Esophagus squamous epithelium (tissue), 5 donors: ENCODE results near the gene SLC25A29. TPM values are rescaled to one million over a fixed set of nuclear protein-coding genes. Genes with fewer than 3 reads are reported as not detected.

Source experiments
- DNase-seq: peaks from one replicate; lab custom pipeline; 2025; lab: John Stamatoyannopoulos, UW
- H3K27ac ChIP-seq, 4 donors: fragments of 200-600 bp; sonication (generic); one replicate each; pipeline ENCODE4 v1.5.1; 2016 to 2019; ENCODE audit warnings: mild to moderate bottlenecking in 1 of 4
- H3K27me3 ChIP-seq, 4 donors: fragments of 200-600 bp; sonication (generic); 1 replicate in 3 of 4; 2 replicates in 1 of 4; pipeline versions ENCODE4 v1.5.1 to v1.6.0; 2017 to 2021; ENCODE audit warnings: antibody characterized with exemption in 1 of 4
- H3K36me3 ChIP-seq, 3 donors: fragments of 200-600 bp; sonication (generic); one replicate each; pipeline ENCODE4 v1.5.1; 2016 to 2019
- H3K4me1 ChIP-seq, 3 donors: fragments of 200-600 bp; sonication (generic); one replicate each; pipeline ENCODE4 v1.5.1; 2017 to 2019
- H3K4me3 ChIP-seq, 4 donors: fragments of 200-600 bp; sonication (generic); 1 replicate in 3 of 4; 2 replicates in 1 of 4; pipeline ENCODE4 v1.5.1; 2016 to 2019; ENCODE audit warnings: mild to moderate bottlenecking in 2 of 4, moderate library complexity in 1 of 4
- H3K9me3 ChIP-seq, 3 donors: fragments of 200-600 bp; sonication (generic); one replicate each; pipeline ENCODE4 v1.5.1; 2016 to 2019
- CTCF ChIP-seq, 6 experiments: fragments of 450-650 bp in 4 of 6; fragments of 200-600 bp in 2 of 6; sonication (generic) in 2 of 6; IDR thresholded peaks; one replicate each; pipeline ENCODE4 v1.5.1; 2016 to 2019; ENCODE audit warnings: antibody characterized with exemption in 6 of 6, mild to moderate bottlenecking in 4 of 6, moderate library complexity in 4 of 6
- POLR2A ChIP-seq, 4 donors: fragments of 450-650 bp; IDR thresholded peaks; one replicate each; pipeline ENCODE4 v1.6.1; 2017; ENCODE audit warnings: antibody characterized with exemption in 4 of 4, mild to moderate bottlenecking in 4 of 4, moderate library complexity in 3 of 4
- WGBS, 2 donors: methylation state at CpG; one replicate each; pipeline ENCODE4 v1.1.5; 2018; 5-methylcytosine and 5-hydroxymethylcytosine counted together
- intact Hi-C: fragments of 100-400 bp; cut with DNase I; formaldehyde crosslinking; loops from one replicate; pipeline ENCODE4 v1.15.0; 2022
- total RNA-seq, 4 donors: library from RNA; depleted of rRNA; stranded (reverse); fragments of >200 nt; gene quantifications; one replicate each; pipeline ENCODE4 v1.1.0, GENCODE V29; 2016
- donor health status: DM: yes; HTN: yes; CAD: no.

SLC25A29 gene
- total RNA-seq, 4 donors from 2014 or later = 23.3 to 64.3 (median 55.6) TPM

- H3K27me3 ChIP-seq = no peaks in the 10 kb centered on the region
- WGBS, 2 donors = 37 to 41% methylated on average over 4 to 6 of the region's 9 CpGs
- peak overlapping the region; percentile 57 to 95 (median 62) for H3K27ac ChIP-seq
- H3K36me3 ChIP-seq = peaks cover 0 to 8% (median 0%) of the 10 kb centered on the region in 3 donors
- intact Hi-C loops = loop anchor here (2.0 kb wide), 1 partner anchor 22 kb away; no protein-coding TSS in a partner anchor
- no peak for DNase-seq
- H3K4me1 ChIP-seq = peaks cover 22 to 85% (median 48%) of the 10 kb centered on the region in 3 donors
- no peak for TF ChIP-seq CTCF (IDR thresholded peaks at IDR 0.05)
- no peaks in the 10 kb centered on the region for H3K9me3 ChIP-seq
- H3K4me3 ChIP-seq = no peak overlapping the region
These were observed 23.4 kb downstream of the SLC25A29 start for GRCh38 chr14:100282766-100283419.

GRCh38 chr14:100282083-100282350, 24.2 kb downstream of the SLC25A29 start:
- DNase-seq = no peak
- TF ChIP-seq POLR2A (IDR thresholded peaks at IDR 0.05) (no peak), CTCF (IDR thresholded peaks at IDR 0.05) (no peak)
- Histone ChIP-seq H3K4me1 (peaks cover 22 to 85% (median 48%) of the 10 kb centered on the region in 3 donors), H3K27ac (peak overlapping the region in 2 of 4 donors; percentile 64 to 95), H3K9me3 (no peaks in the 10 kb centered on the region), H3K36me3 (peaks cover 0 to 16% (median 0%) of the 10 kb centered on the region in 3 donors), H3K27me3 (no peaks in the 10 kb centered on the region), H3K4me3 (no peak overlapping the region)
- intact Hi-C loops = loop anchor here (2.0 kb wide), 1 partner anchor 23 kb away; no protein-coding TSS in a partner anchor
- 75 to 95% methylated on average over 6 of the region's 7 CpGs for WGBS, 2 donors

- Histone ChIP-seq H3K36me3 (peaks cover 0 to 22% (median 0%) of the 10 kb centered on the region in 3 donors), H3K27ac (peak overlapping the region in 3 of 4 donors; percentile 10 to 95 (median 64)), H3K27me3 (no peaks in the 10 kb centered on the region), H3K4me3 (no peak overlapping the region), H3K4me1 (peaks cover 22 to 82% (median 48%) of the 10 kb centered on the region in 3 donors), H3K9me3 (no peaks in the 10 kb centered on the region)
- DNase-seq = no peak
- 36 to 49% methylated on average over 5 to 7 of the region's 11 CpGs for WGBS, 2 donors
- TF ChIP-seq POLR2A (IDR thresholded peaks at IDR 0.05) (no peak), CTCF (IDR thresholded peaks at IDR 0.05) (no peak)
- intact Hi-C loops = loop anchor here (2.0 kb wide), 1 partner anchor 23 kb away; no protein-coding TSS in a partner anchor
These were observed 24.8 kb downstream of the SLC25A29 start for GRCh38 chr14:100281286-100282082.

GRCh38 chr14:100279563-100279962, 26.7 kb downstream of the SLC25A29 start:
- no peaks in the 10 kb centered on the region for H3K9me3 ChIP-seq
- 89 to 96% methylated on average over 5 to 6 of the region's 8 CpGs for WGBS, 2 donors

More at GRCh38 chr14:100279563-100279962, 26.7 kb downstream of the SLC25A29 start:
- Histone ChIP-seq H3K4me1 (peaks cover 16 to 62% (median 42%) of the 10 kb centered on the region in 3 donors), H3K27ac (no peak overlapping the region), H3K4me3 (no peak overlapping the region), H3K36me3 (peaks cover 0 to 35% (median 0%) of the 10 kb centered on the region in 3 donors), H3K27me3 (no peaks in the 10 kb centered on the region)
- intact Hi-C loops = loop anchor here (10.0 kb wide), 1 partner anchor 95 kb away; the partner anchor contains the start of gene WDR25
- TF ChIP-seq CTCF (IDR thresholded peaks at IDR 0.05) (no peak), POLR2A (IDR thresholded peaks at IDR 0.05) (no peak)
- no peak for DNase-seq
